Liver (tissue), 3 donors: ENCODE data around the gene ESRRA.

Experiments used
- GABPA ChIP-seq, 2 donors: IDR thresholded peaks in 1 of 2; conservative IDR thresholded peaks in 1 of 2; 2 replicates each; pipeline ENCODE4 v1.6.1; 2016; ENCODE audit warnings: antibody characterized with exemption in 2 of 2, mild to moderate bottlenecking in 1 of 2, moderate library complexity in 1 of 2
- RAD21 ChIP-seq, 2 donors: IDR thresholded peaks; 2 replicates each; pipeline ENCODE4 v1.6.1; 2016; ENCODE audit warnings: antibody characterized with exemption in 2 of 2, mild to moderate bottlenecking in 2 of 2
- TAF1 ChIP-seq: conservative IDR thresholded peaks from 2 replicates; pipeline ENCODE4 v1.6.1; 2016; ENCODE audit warnings: antibody characterized with exemption, mild to moderate bottlenecking
- TF ChIP-seq, protein P1 (sequence below): fragments of 150-350 bp; IDR thresholded peaks from 2 replicates; pipeline ENCODE4 v1.5.1; 2017; ENCODE audit warnings: improper control_type of control experiment, low read depth, low read length; ENCODE audit not compliant: missing input control
- TF ChIP-seq, protein P2 (sequence below): IDR thresholded peaks from 2 replicates; pipeline ENCODE4 v1.6.1; 2016; ENCODE audit warnings: antibody characterized with exemption
- TF ChIP-seq, protein P3 (sequence below): IDR thresholded peaks from 2 replicates; pipeline ENCODE4 v1.6.1; 2016; ENCODE audit warnings: antibody characterized with exemption, mild to moderate bottlenecking
- TF ChIP-seq, protein P4 (sequence below): IDR thresholded peaks from 2 replicates; pipeline ENCODE4 v1.6.1; 2016; ENCODE audit warnings: antibody characterized with exemption
- donor health status: healthy.
- donor health status: healthy.

DNA sequence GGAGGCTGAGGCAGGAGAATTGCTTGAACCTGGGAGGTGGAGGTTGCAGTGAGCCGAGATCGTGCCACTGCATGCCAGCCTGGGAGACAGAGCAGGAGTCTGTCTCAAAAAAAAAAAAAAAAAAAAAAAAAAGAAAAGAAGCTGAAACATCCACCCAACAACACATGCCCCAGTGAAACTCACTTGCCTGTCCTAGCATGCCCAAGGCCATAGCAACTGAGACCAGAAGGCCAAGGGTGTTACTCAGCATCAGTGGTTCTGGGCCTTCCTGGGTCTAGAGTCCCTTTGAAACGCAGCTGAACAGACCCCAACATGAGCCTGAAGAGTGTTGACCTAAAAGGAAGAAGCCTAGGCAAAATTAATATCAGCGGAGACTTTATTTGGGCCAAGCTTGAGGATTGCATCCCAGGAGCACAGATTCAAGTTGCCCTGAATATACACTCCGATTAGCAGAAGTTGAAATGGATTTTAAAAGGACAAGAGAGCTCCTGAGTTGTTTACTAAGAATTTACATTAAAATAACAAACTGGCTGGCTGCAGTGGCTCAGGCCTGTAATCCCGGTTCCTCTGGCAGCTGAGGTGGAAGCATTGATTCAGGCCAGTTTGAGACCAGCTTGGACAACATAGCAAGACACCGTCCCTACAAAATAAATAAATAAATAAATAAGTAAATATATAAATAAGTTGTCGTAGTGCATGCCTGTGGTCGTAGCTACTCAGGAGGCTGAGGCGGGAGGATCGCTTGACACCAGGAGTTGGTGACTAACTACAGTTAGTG is 19.6 kb downstream of the ESRRA start:
- TF ChIP-seq, protein P1, sequence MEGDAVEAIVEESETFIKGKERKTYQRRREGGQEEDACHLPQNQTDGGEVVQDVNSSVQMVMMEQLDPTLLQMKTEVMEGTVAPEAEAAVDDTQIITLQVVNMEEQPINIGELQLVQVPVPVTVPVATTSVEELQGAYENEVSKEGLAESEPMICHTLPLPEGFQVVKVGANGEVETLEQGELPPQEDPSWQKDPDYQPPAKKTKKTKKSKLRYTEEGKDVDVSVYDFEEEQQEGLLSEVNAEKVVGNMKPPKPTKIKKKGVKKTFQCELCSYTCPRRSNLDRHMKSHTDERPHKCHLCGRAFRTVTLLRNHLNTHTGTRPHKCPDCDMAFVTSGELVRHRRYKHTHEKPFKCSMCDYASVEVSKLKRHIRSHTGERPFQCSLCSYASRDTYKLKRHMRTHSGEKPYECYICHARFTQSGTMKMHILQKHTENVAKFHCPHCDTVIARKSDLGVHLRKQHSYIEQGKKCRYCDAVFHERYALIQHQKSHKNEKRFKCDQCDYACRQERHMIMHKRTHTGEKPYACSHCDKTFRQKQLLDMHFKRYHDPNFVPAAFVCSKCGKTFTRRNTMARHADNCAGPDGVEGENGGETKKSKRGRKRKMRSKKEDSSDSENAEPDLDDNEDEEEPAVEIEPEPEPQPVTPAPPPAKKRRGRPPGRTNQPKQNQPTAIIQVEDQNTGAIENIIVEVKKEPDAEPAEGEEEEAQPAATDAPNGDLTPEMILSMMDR: no peak
- TF ChIP-seq, protein P2, sequence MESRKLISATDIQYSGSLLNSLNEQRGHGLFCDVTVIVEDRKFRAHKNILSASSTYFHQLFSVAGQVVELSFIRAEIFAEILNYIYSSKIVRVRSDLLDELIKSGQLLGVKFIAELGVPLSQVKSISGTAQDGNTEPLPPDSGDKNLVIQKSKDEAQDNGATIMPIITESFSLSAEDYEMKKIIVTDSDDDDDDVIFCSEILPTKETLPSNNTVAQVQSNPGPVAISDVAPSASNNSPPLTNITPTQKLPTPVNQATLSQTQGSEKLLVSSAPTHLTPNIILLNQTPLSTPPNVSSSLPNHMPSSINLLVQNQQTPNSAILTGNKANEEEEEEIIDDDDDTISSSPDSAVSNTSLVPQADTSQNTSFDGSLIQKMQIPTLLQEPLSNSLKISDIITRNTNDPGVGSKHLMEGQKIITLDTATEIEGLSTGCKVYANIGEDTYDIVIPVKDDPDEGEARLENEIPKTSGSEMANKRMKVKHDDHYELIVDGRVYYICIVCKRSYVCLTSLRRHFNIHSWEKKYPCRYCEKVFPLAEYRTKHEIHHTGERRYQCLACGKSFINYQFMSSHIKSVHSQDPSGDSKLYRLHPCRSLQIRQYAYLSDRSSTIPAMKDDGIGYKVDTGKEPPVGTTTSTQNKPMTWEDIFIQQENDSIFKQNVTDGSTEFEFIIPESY: no peak
- TF ChIP-seq GABPA (IDR thresholded peaks at IDR 0.05 in 1 of 2, conservative IDR thresholded peaks at IDR 0.05 in 1 of 2) (no peak), TAF1 (no peak), RAD21 (IDR thresholded peaks at IDR 0.05) (no peak)
- TF ChIP-seq, protein P3, sequence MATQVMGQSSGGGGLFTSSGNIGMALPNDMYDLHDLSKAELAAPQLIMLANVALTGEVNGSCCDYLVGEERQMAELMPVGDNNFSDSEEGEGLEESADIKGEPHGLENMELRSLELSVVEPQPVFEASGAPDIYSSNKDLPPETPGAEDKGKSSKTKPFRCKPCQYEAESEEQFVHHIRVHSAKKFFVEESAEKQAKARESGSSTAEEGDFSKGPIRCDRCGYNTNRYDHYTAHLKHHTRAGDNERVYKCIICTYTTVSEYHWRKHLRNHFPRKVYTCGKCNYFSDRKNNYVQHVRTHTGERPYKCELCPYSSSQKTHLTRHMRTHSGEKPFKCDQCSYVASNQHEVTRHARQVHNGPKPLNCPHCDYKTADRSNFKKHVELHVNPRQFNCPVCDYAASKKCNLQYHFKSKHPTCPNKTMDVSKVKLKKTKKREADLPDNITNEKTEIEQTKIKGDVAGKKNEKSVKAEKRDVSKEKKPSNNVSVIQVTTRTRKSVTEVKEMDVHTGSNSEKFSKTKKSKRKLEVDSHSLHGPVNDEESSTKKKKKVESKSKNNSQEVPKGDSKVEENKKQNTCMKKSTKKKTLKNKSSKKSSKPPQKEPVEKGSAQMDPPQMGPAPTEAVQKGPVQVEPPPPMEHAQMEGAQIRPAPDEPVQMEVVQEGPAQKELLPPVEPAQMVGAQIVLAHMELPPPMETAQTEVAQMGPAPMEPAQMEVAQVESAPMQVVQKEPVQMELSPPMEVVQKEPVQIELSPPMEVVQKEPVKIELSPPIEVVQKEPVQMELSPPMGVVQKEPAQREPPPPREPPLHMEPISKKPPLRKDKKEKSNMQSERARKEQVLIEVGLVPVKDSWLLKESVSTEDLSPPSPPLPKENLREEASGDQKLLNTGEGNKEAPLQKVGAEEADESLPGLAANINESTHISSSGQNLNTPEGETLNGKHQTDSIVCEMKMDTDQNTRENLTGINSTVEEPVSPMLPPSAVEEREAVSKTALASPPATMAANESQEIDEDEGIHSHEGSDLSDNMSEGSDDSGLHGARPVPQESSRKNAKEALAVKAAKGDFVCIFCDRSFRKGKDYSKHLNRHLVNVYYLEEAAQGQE: no peak
- TF ChIP-seq, protein P4, sequence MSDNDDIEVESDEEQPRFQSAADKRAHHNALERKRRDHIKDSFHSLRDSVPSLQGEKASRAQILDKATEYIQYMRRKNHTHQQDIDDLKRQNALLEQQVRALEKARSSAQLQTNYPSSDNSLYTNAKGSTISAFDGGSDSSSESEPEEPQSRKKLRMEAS: no peak
